Measurements from ENCODE around the gene CAPRIN2.

Gene CAPRIN2

GRCh38 chr12:30739020-30739419, 15.7 kb downstream of the CAPRIN2 start:
- TF ChIP-seq CTCF (IDR thresholded peaks at IDR 0.05; ENCODE audit: low read depth, low read length, missing control alignments), result no peak
- in situ Hi-C loops (cut with HindIII; ENCODE audit: low pct_ligation_motif_present, low sequenced_read_pairs), result no loop called here

DNA sequence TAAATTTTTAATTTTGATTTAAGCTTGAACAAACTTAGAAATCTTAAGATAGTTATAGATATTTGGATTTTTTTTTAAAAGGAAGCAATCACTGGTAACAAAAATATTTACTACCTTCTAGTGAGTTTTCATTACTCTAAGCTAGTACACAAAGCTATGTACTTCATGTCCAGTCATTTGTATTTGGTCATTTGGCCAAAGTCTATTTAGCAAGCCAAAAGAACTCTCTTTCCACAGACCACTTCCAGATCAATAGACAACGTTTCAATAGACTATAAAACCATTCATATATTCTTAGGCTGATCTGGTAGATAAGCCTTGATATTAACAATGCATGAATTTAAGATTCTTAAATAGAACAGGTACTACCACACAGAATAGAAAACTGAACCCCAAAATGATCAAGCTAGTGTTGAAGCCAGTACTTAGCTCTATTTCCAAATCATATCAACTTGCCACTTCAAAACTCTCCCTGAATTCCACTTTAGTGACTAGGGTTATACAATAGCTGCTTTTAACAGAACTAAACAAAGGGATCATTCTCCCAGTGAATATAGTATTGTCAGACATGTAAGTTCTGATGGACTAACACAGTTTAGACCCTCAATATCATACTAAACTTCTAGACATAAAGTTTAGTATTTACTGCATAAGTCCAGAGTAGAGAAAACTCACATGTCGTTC, 21.7 kb downstream of the CAPRIN2 start:
- TF ChIP-seq CTCF (IDR thresholded peaks at IDR 0.05; ENCODE audit: low read depth, low read length, missing control alignments), result no peak
- Histone ChIP-seq H3K27ac (no peak overlapping the region), H3K27me3 (replicated peaks) (no peaks in the 10 kb centered on the region), H3K4me3 (ENCODE audit: low read depth, low read length) (no peak overlapping the region), H3K36me3 (replicated peaks) (peaks cover 38% of the 10 kb centered on the region)
- in situ Hi-C loops (cut with HindIII; ENCODE audit: low pct_ligation_motif_present, low sequenced_read_pairs), result no loop called here
- DNase-seq, result no peak

More at GRCh38 chr12:30739020-30739419, 15.7 kb downstream of the CAPRIN2 start:
- no peaks in the 10 kb centered on the region for H3K27me3 ChIP-seq (replicated peaks)
- DNase-seq, result no peak
- no peak overlapping the region for H3K27ac ChIP-seq
- H3K36me3 ChIP-seq (replicated peaks), result peaks cover 26% of the 10 kb centered on the region
- H3K4me3 ChIP-seq (ENCODE audit: low read depth, low read length), result no peak overlapping the region

- Histone ChIP-seq H3K36me3 (replicated peaks) (peaks cover 27% of the 10 kb centered on the region), H3K4me3 (ENCODE audit: low read depth, low read length) (no peak overlapping the region), H3K27ac (no peak overlapping the region), H3K27me3 (replicated peaks) (no peaks in the 10 kb centered on the region)
- no peak for TF ChIP-seq CTCF (IDR thresholded peaks at IDR 0.05; ENCODE audit: low read depth, low read length, missing control alignments)
- DNase-seq, result no peak
- in situ Hi-C loops (cut with HindIII; ENCODE audit: low pct_ligation_motif_present, low sequenced_read_pairs), result no loop called here
Observed at GRCh38 chr12:30730011-30730410, 24.7 kb downstream of the CAPRIN2 start.

- H3K4me3 ChIP-seq (ENCODE audit: low read depth, low read length), result no peak overlapping the region
- H3K36me3 ChIP-seq (replicated peaks), result peaks cover 23% of the 10 kb centered on the region
- H3K27ac ChIP-seq, result no peak overlapping the region
- no peak for DNase-seq
- in situ Hi-C loops (cut with HindIII; ENCODE audit: low pct_ligation_motif_present, low sequenced_read_pairs), result no loop called here
- TF ChIP-seq CTCF (IDR thresholded peaks at IDR 0.05; ENCODE audit: low read depth, low read length, missing control alignments), result no peak
- no peaks in the 10 kb centered on the region for H3K27me3 ChIP-seq (replicated peaks)
Observed at GRCh38 chr12:30729547-30729946, 25.2 kb downstream of the CAPRIN2 start.

DNA sequence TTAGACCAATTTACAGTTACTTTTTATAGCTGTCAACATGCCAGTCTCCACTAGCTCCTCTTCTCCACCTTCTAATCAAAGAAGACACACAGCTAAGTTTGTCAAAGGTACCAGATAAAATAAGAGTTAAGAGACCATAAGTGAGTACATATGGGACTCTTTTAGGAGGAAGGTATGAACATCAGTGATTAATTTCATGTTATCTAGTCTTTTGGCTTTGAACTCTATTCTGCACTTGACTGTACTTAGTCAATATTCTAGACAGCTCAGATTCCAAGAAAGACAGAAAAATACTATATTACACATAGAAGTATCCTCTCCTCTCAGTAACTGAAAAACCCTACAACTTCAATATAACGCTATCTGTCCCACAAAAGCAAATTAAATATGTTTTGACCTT, 28.1 kb downstream of the CAPRIN2 start:
- Histone ChIP-seq H3K27me3 (replicated peaks) (no peaks in the 10 kb centered on the region), H3K4me3 (ENCODE audit: low read depth, low read length) (no peak overlapping the region), H3K27ac (no peak overlapping the region), H3K36me3 (replicated peaks) (peaks cover 29% of the 10 kb centered on the region)
- TF ChIP-seq CTCF (IDR thresholded peaks at IDR 0.05; ENCODE audit: low read depth, low read length, missing control alignments), result no peak
- no peak for DNase-seq
- in situ Hi-C loops (cut with HindIII; ENCODE audit: low pct_ligation_motif_present, low sequenced_read_pairs), result no loop called here

- no peak overlapping the region for H3K27ac ChIP-seq
- no peak overlapping the region for H3K4me3 ChIP-seq (ENCODE audit: low read depth, low read length)
- in situ Hi-C loops (cut with HindIII; ENCODE audit: low pct_ligation_motif_present, low sequenced_read_pairs), result no loop called here
- H3K27me3 ChIP-seq (replicated peaks), result no peaks in the 10 kb centered on the region
- peaks cover 32% of the 10 kb centered on the region for H3K36me3 ChIP-seq (replicated peaks)
- DNase-seq, result peak; percentile 50
- TF ChIP-seq CTCF (IDR thresholded peaks at IDR 0.05; ENCODE audit: low read depth, low read length, missing control alignments), result peak; percentile 17
Observed at GRCh38 chr12:30725739-30726138, 29.0 kb downstream of the CAPRIN2 start.

All from brain microvascular endothelial cell (primary cell).